GM12878 (cell line): ENCODE measurements around the gene LSM7. TPM values are rescaled to one million over a fixed set of nuclear protein-coding genes. Genes with fewer than 3 reads are reported as not detected.

Source experiments
- BACH1 ChIP-seq: fragments of 450-650 bp; IDR thresholded peaks from 2 replicates; pipeline ENCODE4 v1.6.1; 2017; ENCODE audit warnings: mild to moderate bottlenecking, borderline replicate concordance
- BHLHE40 ChIP-seq, 2 experiments: fragments of 450-650 bp in 1 of 2; IDR thresholded peaks; 2 replicates each; pipeline ENCODE4 v1.6.1; 2011 to 2017; ENCODE audit warnings: low read depth in 2 of 2, borderline replicate concordance in 1 of 2, improper control_type of control experiment in 1 of 2, low read length in 1 of 2, mild to moderate bottlenecking in 1 of 2
- CHD2 ChIP-seq: IDR thresholded peaks from 2 replicates; pipeline ENCODE4 v1.6.1; 2011; ENCODE audit warnings: low read depth, low read length, improper control_type of control experiment, borderline replicate concordance
- CREB1 ChIP-seq: IDR thresholded peaks from 2 replicates; pipeline ENCODE4 v1.6.1; 2012; ENCODE audit warnings: low read depth, mild to moderate bottlenecking, inconsistent platforms
- FOS ChIP-seq: IDR thresholded peaks from 3 replicates; pipeline ENCODE4 v1.6.1; 2011; ENCODE audit warnings: borderline replicate concordance; ENCODE audit not compliant: insufficient read length; ENCODE audit errors: extremely low read depth
- HDAC6 ChIP-seq: fragments of 200-600 bp; sonication (generic); IDR thresholded peaks from one replicate; pipeline ENCODE4 v1.8.0; 2017; ENCODE audit warnings: antibody characterized with exemption; ENCODE audit not compliant: unreplicated experiment
- IKZF1 ChIP-seq: fragments of 450-650 bp; conservative IDR thresholded peaks from 2 replicates; pipeline ENCODE4 v1.6.1; 2017; ENCODE audit warnings: antibody characterized with exemption, mild to moderate bottlenecking
- NR2C1 ChIP-seq: fragments of 450-650 bp; IDR thresholded peaks from 2 replicates; pipeline ENCODE4 v1.6.1; 2017; ENCODE audit warnings: antibody characterized with exemption, mild to moderate bottlenecking, moderate library complexity
- PKNOX1 ChIP-seq: fragments of 450-650 bp; IDR thresholded peaks from 2 replicates; pipeline ENCODE4 v1.6.1; 2016; ENCODE audit warnings: mild to moderate bottlenecking
- POLR2AphosphoS5 ChIP-seq: IDR thresholded peaks from 2 replicates; pipeline ENCODE4 v1.6.1; 2011; ENCODE audit warnings: mild to moderate bottlenecking, low read length, inconsistent platforms
- RELA ChIP-seq: fragments of 450-650 bp; IDR thresholded peaks from 2 replicates; pipeline ENCODE4 v1.8.0; 2014; ENCODE audit warnings: borderline replicate concordance; ENCODE audit not compliant: partially characterized antibody
- SUZ12 ChIP-seq: fragments of 200-600 bp; sonication (generic); IDR thresholded peaks from one replicate; pipeline ENCODE4 v1.6.1; 2018; ENCODE audit warnings: antibody characterized with exemption, mild to moderate bottlenecking; ENCODE audit not compliant: unreplicated experiment
- ZNF622 ChIP-seq: fragments of 450-650 bp; IDR thresholded peaks from 2 replicates; pipeline ENCODE4 v1.6.1; 2017; ENCODE audit warnings: mild to moderate bottlenecking, inconsistent platforms
- polyA plus RNA-seq, 11 experiments: library from polyadenylated mRNA; depleted of rRNA in 4 of 11; unstranded in 6 of 11; stranded (reverse) in 5 of 11; fragments of >200 nt; fragmentation: Nextera tagmentation in 4 of 11; fragmentation: Illumina TruSeq in 1 of 11; extraction: Ambion mirVana in 4 of 11; extraction: Trizol in 1 of 11; gene quantifications; 1 replicate in 1 of 11; 2 replicates in 10 of 11; pipeline versions ENCODE4 v1.2.1 to v1.2.3, GENCODE V29; 2011 to 2016; ENCODE audit warnings: inconsistent platforms in 2 of 11, missing spikeins in 2 of 11, low read depth in 1 of 11
- total RNA-seq, 4 experiments: library from RNA; depleted of rRNA in 3 of 4; stranded (reverse); fragments of >200 nt in 3 of 4; fragmentation: Illumina TruSeq in 1 of 4; extraction: Trizol in 1 of 4; gene quantifications; 2 replicates each; pipeline versions ENCODE4 v1.2.1 to v1.2.3, GENCODE V29; 2013 to 2021
- TF ChIP-seq, protein P1 (sequence below): fragments of 450-650 bp; formaldehyde crosslinking; IDR thresholded peaks from 2 replicates; pipeline ENCODE4 v1.4.0; 2022; ENCODE audit warnings: mild to moderate bottlenecking, moderate library complexity
- TF ChIP-seq, protein P2 (sequence below): fragments of 450-650 bp; IDR thresholded peaks from 2 replicates; pipeline ENCODE4 v1.6.1; 2017; ENCODE audit warnings: low read depth, mild to moderate bottlenecking, moderate library complexity

LSM7 gene
- total and polyA plus RNA-seq, 10 of the 15 experiments (the other 5 are each of a cell fraction or from before 2014, with no cell fraction given) = 24.4 to 424 (median 217) TPM

DNA sequence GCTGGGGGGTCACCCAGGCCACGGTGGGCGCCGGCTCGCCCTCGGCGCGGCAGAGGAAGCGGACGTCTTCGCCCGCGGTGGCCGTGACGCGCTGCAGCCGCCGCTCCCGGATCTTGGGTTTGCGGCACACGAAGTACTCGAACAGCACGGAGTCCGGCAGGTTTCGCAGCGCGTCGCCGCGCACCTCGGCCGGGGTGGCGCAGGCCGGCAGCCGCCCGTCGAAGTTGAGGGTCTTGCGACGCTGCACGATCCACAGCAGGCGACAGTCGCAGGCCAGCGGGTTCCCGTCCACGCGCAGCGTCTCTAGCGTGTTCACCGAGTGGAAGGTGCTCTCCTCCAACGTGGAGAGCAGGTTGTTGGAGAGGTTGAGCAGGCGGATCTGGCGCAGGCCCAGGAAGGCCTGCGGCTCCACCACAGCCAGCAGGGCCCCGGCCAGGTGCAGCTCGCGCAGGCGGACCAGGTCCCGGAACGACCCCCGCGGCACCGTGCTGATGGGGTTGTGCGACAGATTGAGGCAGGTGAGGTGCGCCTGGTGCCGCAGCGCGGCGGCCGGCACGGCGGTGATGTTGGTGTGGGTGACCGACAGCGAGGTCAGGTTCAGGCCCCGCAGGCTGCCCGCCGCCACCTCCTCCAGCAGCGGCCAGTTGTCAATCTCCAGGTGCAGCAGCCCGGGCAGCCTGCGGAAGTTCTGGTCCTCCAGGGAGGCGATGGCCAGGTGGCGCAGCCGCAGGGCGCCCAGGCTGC is 37.8 kb downstream of the LSM7 start (continued):
- TF ChIP-seq, protein P1, sequence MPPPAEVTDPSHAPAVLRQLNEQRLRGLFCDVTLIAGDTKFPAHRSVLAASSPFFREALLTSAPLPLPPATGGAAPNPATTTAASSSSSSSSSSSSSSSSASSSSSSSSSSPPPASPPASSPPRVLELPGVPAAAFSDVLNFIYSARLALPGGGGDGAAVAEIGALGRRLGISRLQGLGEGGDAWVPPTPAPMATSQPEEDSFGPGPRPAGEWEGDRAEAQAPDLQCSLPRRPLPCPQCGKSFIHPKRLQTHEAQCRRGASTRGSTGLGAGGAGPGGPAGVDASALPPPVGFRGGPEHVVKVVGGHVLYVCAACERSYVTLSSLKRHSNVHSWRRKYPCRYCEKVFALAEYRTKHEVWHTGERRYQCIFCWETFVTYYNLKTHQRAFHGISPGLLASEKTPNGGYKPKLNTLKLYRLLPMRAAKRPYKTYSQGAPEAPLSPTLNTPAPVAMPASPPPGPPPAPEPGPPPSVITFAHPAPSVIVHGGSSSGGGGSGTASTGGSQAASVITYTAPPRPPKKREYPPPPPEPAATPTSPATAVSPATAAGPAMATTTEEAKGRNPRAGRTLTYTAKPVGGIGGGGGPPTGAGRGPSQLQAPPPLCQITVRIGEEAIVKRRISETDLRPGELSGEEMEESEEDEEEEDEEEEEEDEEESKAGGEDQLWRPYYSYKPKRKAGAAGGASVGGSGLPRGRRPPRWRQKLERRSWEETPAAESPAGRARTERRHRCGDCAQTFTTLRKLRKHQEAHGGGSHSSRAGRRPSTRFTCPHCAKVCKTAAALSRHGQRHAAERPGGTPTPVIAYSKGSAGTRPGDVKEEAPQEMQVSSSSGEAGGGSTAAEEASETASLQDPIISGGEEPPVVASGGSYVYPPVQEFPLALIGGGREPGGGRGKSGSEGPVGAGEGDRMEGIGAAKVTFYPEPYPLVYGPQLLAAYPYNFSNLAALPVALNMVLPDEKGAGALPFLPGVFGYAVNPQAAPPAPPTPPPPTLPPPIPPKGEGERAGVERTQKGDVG = no peak
- TF ChIP-seq RELA (peak; percentile 15), BACH1 (peak; percentile 34; the same call in 1 of the 2 replicates), CHD2 (no peak), ZNF622 (no peak), NR2C1 (no peak), POLR2AphosphoS5 (no peak), SUZ12 (peak; percentile 49), PKNOX1 (0 out of 2 replicates have a peak, but pooled peaks have one; percentile 10), IKZF1 (no peak), CREB1 (no peak), BHLHE40 (IDR thresholded peaks at IDR 0.05; ENCODE audit: borderline replicate concordance in 1 of 2, low read depth in 2 of 2, low read length in 1 of 2) (peak in 1 of 2 experiments; percentile 0; a peak in 1 of 4 replicates), HDAC6 (peak; percentile 95), FOS (no peak)
- TF ChIP-seq, protein P2, sequence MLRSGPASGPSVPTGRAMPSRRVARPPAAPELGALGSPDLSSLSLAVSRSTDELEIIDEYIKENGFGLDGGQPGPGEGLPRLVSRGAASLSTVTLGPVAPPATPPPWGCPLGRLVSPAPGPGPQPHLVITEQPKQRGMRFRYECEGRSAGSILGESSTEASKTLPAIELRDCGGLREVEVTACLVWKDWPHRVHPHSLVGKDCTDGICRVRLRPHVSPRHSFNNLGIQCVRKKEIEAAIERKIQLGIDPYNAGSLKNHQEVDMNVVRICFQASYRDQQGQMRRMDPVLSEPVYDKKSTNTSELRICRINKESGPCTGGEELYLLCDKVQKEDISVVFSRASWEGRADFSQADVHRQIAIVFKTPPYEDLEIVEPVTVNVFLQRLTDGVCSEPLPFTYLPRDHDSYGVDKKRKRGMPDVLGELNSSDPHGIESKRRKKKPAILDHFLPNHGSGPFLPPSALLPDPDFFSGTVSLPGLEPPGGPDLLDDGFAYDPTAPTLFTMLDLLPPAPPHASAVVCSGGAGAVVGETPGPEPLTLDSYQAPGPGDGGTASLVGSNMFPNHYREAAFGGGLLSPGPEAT = no peak
- TF ChIP-seq, all 136 proteins: peak for 9
